Measurements from ENCODE around the gene FSTL3.

Gene FSTL3

GRCh38 chr19:641702-642101 is 34.5 kb upstream of the FSTL3 start:
- TF ChIP-seq, protein P1, sequence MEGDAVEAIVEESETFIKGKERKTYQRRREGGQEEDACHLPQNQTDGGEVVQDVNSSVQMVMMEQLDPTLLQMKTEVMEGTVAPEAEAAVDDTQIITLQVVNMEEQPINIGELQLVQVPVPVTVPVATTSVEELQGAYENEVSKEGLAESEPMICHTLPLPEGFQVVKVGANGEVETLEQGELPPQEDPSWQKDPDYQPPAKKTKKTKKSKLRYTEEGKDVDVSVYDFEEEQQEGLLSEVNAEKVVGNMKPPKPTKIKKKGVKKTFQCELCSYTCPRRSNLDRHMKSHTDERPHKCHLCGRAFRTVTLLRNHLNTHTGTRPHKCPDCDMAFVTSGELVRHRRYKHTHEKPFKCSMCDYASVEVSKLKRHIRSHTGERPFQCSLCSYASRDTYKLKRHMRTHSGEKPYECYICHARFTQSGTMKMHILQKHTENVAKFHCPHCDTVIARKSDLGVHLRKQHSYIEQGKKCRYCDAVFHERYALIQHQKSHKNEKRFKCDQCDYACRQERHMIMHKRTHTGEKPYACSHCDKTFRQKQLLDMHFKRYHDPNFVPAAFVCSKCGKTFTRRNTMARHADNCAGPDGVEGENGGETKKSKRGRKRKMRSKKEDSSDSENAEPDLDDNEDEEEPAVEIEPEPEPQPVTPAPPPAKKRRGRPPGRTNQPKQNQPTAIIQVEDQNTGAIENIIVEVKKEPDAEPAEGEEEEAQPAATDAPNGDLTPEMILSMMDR (IDR thresholded peaks at IDR 0.05; ENCODE audit: low read depth, low read length, missing control alignments), result no peak
- DNase-seq (ENCODE audit: extremely low read depth, low read depth), result no peak

GRCh38 chr19:642767-643727 is 33.1 kb upstream of the FSTL3 start:
- no peak for DNase-seq (ENCODE audit: extremely low read depth, low read depth)
- TF ChIP-seq, protein P1 (IDR thresholded peaks at IDR 0.05; ENCODE audit: low read depth, low read length, missing control alignments), result no peak
- no peak overlapping the region for H3K4me3 ChIP-seq (replicated peaks; ENCODE audit: low read depth, low read length)

More at GRCh38 chr19:641702-642101, 34.5 kb upstream of the FSTL3 start:
- H3K4me3 ChIP-seq (replicated peaks; ENCODE audit: low read depth, low read length), result no peak overlapping the region

GRCh38 chr19:643736-644135 is 32.5 kb upstream of the FSTL3 start:
- no peak for DNase-seq (ENCODE audit: extremely low read depth, low read depth)
- TF ChIP-seq, protein P1 (IDR thresholded peaks at IDR 0.05; ENCODE audit: low read depth, low read length, missing control alignments), result no peak
- no peak overlapping the region for H3K4me3 ChIP-seq (replicated peaks; ENCODE audit: low read depth, low read length)

- DNase-seq (ENCODE audit: extremely low read depth, low read depth), result no peak
- H3K4me3 ChIP-seq (replicated peaks; ENCODE audit: low read depth, low read length), result no peak overlapping the region
Measured at GRCh38 chr19:644363-644762, 31.8 kb upstream of the FSTL3 start.

GRCh38 chr19:644789-645188 is 31.4 kb upstream of the FSTL3 start:
- TF ChIP-seq, protein P1 (IDR thresholded peaks at IDR 0.05; ENCODE audit: low read depth, low read length, missing control alignments), result no peak
- H3K4me3 ChIP-seq (replicated peaks; ENCODE audit: low read depth, low read length), result no peak overlapping the region
- no peak for DNase-seq (ENCODE audit: extremely low read depth, low read depth)

More at GRCh38 chr19:644363-644762, 31.8 kb upstream of the FSTL3 start:
- TF ChIP-seq, protein P1 (IDR thresholded peaks at IDR 0.05; ENCODE audit: low read depth, low read length, missing control alignments), result no peak

DNA sequence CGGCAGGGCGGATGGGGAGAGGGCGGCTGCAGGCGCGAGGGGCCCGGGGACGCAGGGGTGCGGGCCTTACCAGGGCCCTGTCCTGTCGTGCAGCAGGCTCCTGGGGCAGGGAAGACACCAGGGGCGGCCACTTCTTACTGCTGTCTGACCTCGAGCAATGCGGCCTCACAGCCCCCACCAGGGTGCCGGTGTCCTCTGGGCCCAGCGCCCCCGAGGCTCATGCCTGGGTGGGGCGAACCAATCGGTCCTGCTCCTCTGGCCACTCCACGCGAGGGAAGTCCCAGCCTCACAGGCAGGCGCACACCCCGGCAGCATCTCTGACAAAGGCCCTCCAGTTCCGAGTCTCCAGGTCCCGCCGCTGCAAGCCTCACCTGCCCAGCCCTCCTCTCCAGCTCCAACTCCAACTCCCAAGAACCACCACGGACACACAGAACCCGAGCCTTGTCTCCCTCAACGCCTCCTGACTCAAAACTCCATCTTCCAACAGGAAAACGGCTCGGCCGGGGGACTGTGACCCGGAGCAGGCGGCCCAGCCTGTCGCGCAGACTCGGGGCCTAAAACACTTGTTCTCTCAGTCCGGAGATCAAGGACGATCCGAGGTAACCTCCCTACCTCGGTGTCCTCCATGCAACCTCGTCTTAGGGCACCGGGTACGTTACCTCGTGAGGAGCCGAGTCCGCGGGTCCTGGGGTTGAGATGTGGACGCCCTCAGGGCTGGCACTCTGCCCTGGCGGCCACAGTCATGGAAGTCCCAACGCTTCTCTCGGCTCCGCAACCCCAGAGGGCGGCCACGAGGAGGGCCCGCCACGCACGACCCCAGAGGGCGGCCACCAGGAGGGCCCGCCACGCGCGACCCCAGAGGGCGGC is 30.0 kb upstream of the FSTL3 start:
- TF ChIP-seq, protein P1 (IDR thresholded peaks at IDR 0.05; ENCODE audit: low read depth, low read length, missing control alignments), result no peak
- DNase-seq (ENCODE audit: extremely low read depth, low read depth), result no peak

More for the DNA sequence above, 30.0 kb upstream of the FSTL3 start:
- H3K4me3 ChIP-seq (replicated peaks; ENCODE audit: low read depth, low read length), result no peak overlapping the region
